HG02938 (cell line): ENCODE data around the gene AFAP1L2.

Experiments
- ATAC-seq: cut with Tn5 transposase; IDR thresholded peaks from one replicate; pipeline ENCODE4 v1.9.1; 2021; ENCODE audit warnings: mild to moderate bottlenecking, moderate library complexity; ENCODE audit not compliant: unreplicated experiment

Gene AFAP1L2

GRCh38 chr10:114276066-114276465, 128.2 kb downstream of the AFAP1L2 start:
- ATAC-seq: no peak

GRCh38 chr10:114274616-114275453, 129.5 kb downstream of the AFAP1L2 start:
- no peak for ATAC-seq

- no peak for ATAC-seq
Observed at GRCh38 chr10:114273910-114274309, 130.4 kb downstream of the AFAP1L2 start.

- no peak for ATAC-seq
Observed at GRCh38 chr10:114272696-114273095, 131.6 kb downstream of the AFAP1L2 start.

- ATAC-seq: no peak
Observed at GRCh38 chr10:114271779-114272167, 132.5 kb downstream of the AFAP1L2 start.

- no peak for ATAC-seq
Observed at GRCh38 chr10:114271075-114271778, 133.1 kb downstream of the AFAP1L2 start.

GRCh38 chr10:114266521-114266920, 137.8 kb downstream of the AFAP1L2 start:
- ATAC-seq: no peak

GRCh38 chr10:114265392-114266053, 138.8 kb downstream of the AFAP1L2 start:
- ATAC-seq: no peak

GRCh38 chr10:114262496-114262895, 141.8 kb downstream of the AFAP1L2 start:
- ATAC-seq: no peak

GRCh38 chr10:114261076-114261475, 143.2 kb downstream of the AFAP1L2 start:
- no peak for ATAC-seq

- no peak for ATAC-seq
Observed at GRCh38 chr10:114260366-114260765, 143.9 kb downstream of the AFAP1L2 start.

- no peak for ATAC-seq
Observed at GRCh38 chr10:114259824-114260223, 144.5 kb downstream of the AFAP1L2 start.

GRCh38 chr10:114258274-114258840, 145.9 kb downstream of the AFAP1L2 start:
- ATAC-seq: no peak

GRCh38 chr10:114257498-114257897, 146.8 kb downstream of the AFAP1L2 start:
- no peak for ATAC-seq

- no peak for ATAC-seq
Observed at GRCh38 chr10:114256822-114257221, 147.5 kb downstream of the AFAP1L2 start.

GRCh38 chr10:114256008-114256765, 148.1 kb downstream of the AFAP1L2 start:
- ATAC-seq: no peak

GRCh38 chr10:114255227-114255626, 149.1 kb downstream of the AFAP1L2 start:
- no peak for ATAC-seq

GRCh38 chr10:114252883-114253282, 151.4 kb downstream of the AFAP1L2 start:
- ATAC-seq: no peak

GRCh38 chr10:114252092-114252491, 152.2 kb downstream of the AFAP1L2 start:
- ATAC-seq: no peak

- no peak for ATAC-seq
Observed at GRCh38 chr10:114250716-114251115, 153.6 kb downstream of the AFAP1L2 start.

- no peak for ATAC-seq
Observed at GRCh38 chr10:114250236-114250635, 154.1 kb downstream of the AFAP1L2 start.
